ENCODE measurements around the gene SHC2. TPM values are rescaled to one million over a fixed set of nuclear protein-coding genes. Genes with fewer than 3 reads are reported as not detected.
A peak's percentile ranks its signal among the peaks of the same experiment; 100 is the strongest.
"Not testable (repeated sequence)": the region's sequence is repeated elsewhere in the genome, so short reads cannot be mapped to it uniquely, and the experiment has no call there.

The SHC2 gene
- total RNA-seq, 1 donor from 2014 or later = 2.1 TPM

GRCh38 chr19:482186-483041 lies 21.6 kb upstream of the SHC2 start:
- H3K4me3 ChIP-seq (ENCODE audit: low read depth, low read length) = no peak overlapping the region
- peak; percentile 40 for TF ChIP-seq CTCF (conservative IDR thresholded peaks at IDR 0.05; ENCODE audit: low read depth, low read length)
- DNase-seq (ENCODE audit: low read depth) = no peak

GRCh38 chr19:481100-481499 lies 20.3 kb upstream of the SHC2 start:
- DNase-seq (ENCODE audit: low read depth); H3K4me3 ChIP-seq (ENCODE audit: low read depth, low read length): not testable (repeated sequence)

GRCh38 chr19:480016-480855 lies 19.4 kb upstream of the SHC2 start:
- peak overlapping the region; percentile 19 for H3K4me3 ChIP-seq (ENCODE audit: low read depth, low read length)
- TF ChIP-seq CTCF (conservative IDR thresholded peaks at IDR 0.05; ENCODE audit: low read depth, low read length) = peak; percentile 73
- no peak for DNase-seq (ENCODE audit: low read depth)

GRCh38 chr19:478976-479375 lies 18.1 kb upstream of the SHC2 start:
- TF ChIP-seq CTCF (conservative IDR thresholded peaks at IDR 0.05; ENCODE audit: low read depth, low read length) = no peak
- no peak overlapping the region for H3K4me3 ChIP-seq (ENCODE audit: low read depth, low read length)
- no peak for DNase-seq (ENCODE audit: low read depth)

GRCh38 chr19:478236-478903 lies 17.5 kb upstream of the SHC2 start:
- no peak for TF ChIP-seq CTCF (conservative IDR thresholded peaks at IDR 0.05; ENCODE audit: low read depth, low read length)
- H3K4me3 ChIP-seq (ENCODE audit: low read depth, low read length) = no peak overlapping the region
- no peak for DNase-seq (ENCODE audit: low read depth)

GRCh38 chr19:475360-475759 lies 14.5 kb upstream of the SHC2 start:
- no peak for DNase-seq (ENCODE audit: low read depth)
- no peak for TF ChIP-seq CTCF (conservative IDR thresholded peaks at IDR 0.05; ENCODE audit: low read depth, low read length)
- H3K4me3 ChIP-seq (ENCODE audit: low read depth, low read length) = no peak overlapping the region

Measured in epithelial cell of proximal tubule (primary cell).